Mesendoderm (in vitro differentiated cells): ENCODE results near the gene ATOH8.

ENCODE experiments used
- DNase-seq: peaks from one replicate; pipeline ENCODE4 v3.0.0; 2013
- H2AK5ac ChIP-seq: 2 replicates; pipeline ENCODE4 v1.6.1; 2013; ENCODE audit warnings: low read length, inconsistent platforms
- H2BK120ac ChIP-seq: 2 replicates; pipeline ENCODE4 v1.6.1; 2013; ENCODE audit warnings: low read depth, mild to moderate bottlenecking, low read length, moderate library complexity, mixed read lengths
- H2BK15ac ChIP-seq: replicated peaks from 2 replicates; pipeline ENCODE4 v1.6.1; 2013; ENCODE audit warnings: low read depth, mild to moderate bottlenecking, moderate library complexity
- H2BK5ac ChIP-seq: 2 replicates; pipeline ENCODE4 v1.6.1; 2013; ENCODE audit warnings: low read length, inconsistent platforms
- H3K18ac ChIP-seq: 2 replicates; pipeline ENCODE4 v1.6.1; 2013; ENCODE audit warnings: mild to moderate bottlenecking, low read length, mixed read lengths
- H3K23ac ChIP-seq: one replicate; pipeline ENCODE4 v1.6.1; 2013; ENCODE audit warnings: low read length
- H3K27ac ChIP-seq: 2 replicates; pipeline ENCODE4 v1.5.1; 2013; ENCODE audit warnings: low read depth, mild to moderate bottlenecking, inconsistent platforms, low read length, moderate library complexity
- H3K27me3 ChIP-seq: 2 replicates; pipeline ENCODE4 v1.6.1; 2013; ENCODE audit warnings: low read length, control low read depth, mild to moderate bottlenecking, inconsistent platforms; ENCODE audit not compliant: insufficient read depth, poor library complexity
- H3K36me3 ChIP-seq: 2 replicates; pipeline ENCODE4 v1.6.1; 2013; ENCODE audit warnings: low read length, inconsistent platforms; ENCODE audit not compliant: control insufficient read depth, insufficient read depth
- H3K4ac ChIP-seq: one replicate; pipeline ENCODE4 v1.6.1; 2013; ENCODE audit warnings: low read depth, mild to moderate bottlenecking, low read length, moderate library complexity
- H3K4me1 ChIP-seq: 2 replicates; pipeline ENCODE4 v1.6.1; 2013; ENCODE audit warnings: low read depth, low read length, inconsistent platforms; ENCODE audit not compliant: control insufficient read depth
- H3K4me2 ChIP-seq: 2 replicates; pipeline ENCODE4 v1.6.1; 2013; ENCODE audit warnings: low read length
- H3K4me3 ChIP-seq: 2 replicates; pipeline ENCODE4 v1.5.1; 2013; ENCODE audit warnings: mild to moderate bottlenecking, low read length
- H3K56ac ChIP-seq: one replicate; pipeline ENCODE4 v1.6.1; 2013; ENCODE audit warnings: low read length
- H3K79me1 ChIP-seq: 2 replicates; pipeline ENCODE4 v1.6.1; 2013; ENCODE audit warnings: low read length, inconsistent platforms
- H3K79me2 ChIP-seq: 2 replicates; pipeline ENCODE4 v1.6.1; 2013; ENCODE audit warnings: mild to moderate bottlenecking, low read length; ENCODE audit not compliant: control insufficient read depth, insufficient read depth
- H3K9ac ChIP-seq: 2 replicates; pipeline ENCODE4 v1.6.1; 2013; ENCODE audit warnings: low read length, inconsistent platforms
- H4K5ac ChIP-seq: one replicate; pipeline ENCODE4 v1.6.1; 2013; ENCODE audit warnings: low read length
- H4K8ac ChIP-seq: one replicate; pipeline ENCODE4 v1.6.1; 2013; ENCODE audit warnings: low read depth, mild to moderate bottlenecking, control low read depth, low read length, moderate library complexity
- WGBS: extraction: QIAGEN DNeasy Blood & Tissue Kit; methylation state at CpG from one replicate; pipeline ENCODE4 v1.1.7; 2013; ENCODE audit warnings: low lambda C conversion rate, missing lambda C conversion rate; ENCODE audit not compliant: insufficient coverage; ENCODE audit errors: extremely low coverage; 5-methylcytosine and 5-hydroxymethylcytosine counted together

The ATOH8 gene

DNA sequence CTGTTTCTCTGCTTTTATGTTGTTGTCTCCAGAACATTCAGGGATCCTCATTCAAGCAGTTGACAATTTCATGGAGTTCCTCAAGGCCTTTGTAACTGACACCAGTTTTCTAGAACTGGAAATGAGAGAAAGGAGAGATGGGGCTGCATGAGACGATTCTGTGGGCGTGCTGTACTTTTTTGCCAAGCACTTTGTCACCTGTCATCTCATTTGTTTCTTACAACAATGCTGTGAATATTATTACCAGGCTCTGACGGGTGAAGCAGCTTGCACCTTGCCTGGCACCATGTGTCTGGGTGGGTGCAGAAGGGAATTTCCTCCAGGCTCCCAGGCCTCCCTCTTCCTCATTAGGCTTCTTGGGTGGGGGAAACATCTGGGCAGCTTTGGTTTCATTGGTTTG lies 22.2 kb upstream of the ATOH8 start:
- H3K79me2 ChIP-seq = no peaks in the 10 kb centered on the region
- no peak overlapping the region for H3K4me3 ChIP-seq
- no peak overlapping the region for H3K9ac ChIP-seq
- no peak overlapping the region for H3K4ac ChIP-seq
- H3K4me2 ChIP-seq = no peak overlapping the region
- no peak overlapping the region for H4K8ac ChIP-seq
- no peak overlapping the region for H2BK5ac ChIP-seq
- no peak overlapping the region for H4K5ac ChIP-seq
- no peaks in the 10 kb centered on the region for H3K27me3 ChIP-seq
- no peak for DNase-seq
- H3K36me3 ChIP-seq = no peaks in the 10 kb centered on the region
- H3K18ac ChIP-seq = no peak overlapping the region
- H3K56ac ChIP-seq = no peak overlapping the region
- H3K27ac ChIP-seq = no peak overlapping the region
- WGBS = no CpG with 5 or more reads among the region's 3 CpGs
- no peaks in the 10 kb centered on the region for H3K4me1 ChIP-seq
- no peak overlapping the region for H2AK5ac ChIP-seq
- no peak overlapping the region for H2BK15ac ChIP-seq
- no peaks in the 10 kb centered on the region for H3K79me1 ChIP-seq
- H2BK120ac ChIP-seq = no peak overlapping the region
- no peak overlapping the region for H3K23ac ChIP-seq

DNA sequence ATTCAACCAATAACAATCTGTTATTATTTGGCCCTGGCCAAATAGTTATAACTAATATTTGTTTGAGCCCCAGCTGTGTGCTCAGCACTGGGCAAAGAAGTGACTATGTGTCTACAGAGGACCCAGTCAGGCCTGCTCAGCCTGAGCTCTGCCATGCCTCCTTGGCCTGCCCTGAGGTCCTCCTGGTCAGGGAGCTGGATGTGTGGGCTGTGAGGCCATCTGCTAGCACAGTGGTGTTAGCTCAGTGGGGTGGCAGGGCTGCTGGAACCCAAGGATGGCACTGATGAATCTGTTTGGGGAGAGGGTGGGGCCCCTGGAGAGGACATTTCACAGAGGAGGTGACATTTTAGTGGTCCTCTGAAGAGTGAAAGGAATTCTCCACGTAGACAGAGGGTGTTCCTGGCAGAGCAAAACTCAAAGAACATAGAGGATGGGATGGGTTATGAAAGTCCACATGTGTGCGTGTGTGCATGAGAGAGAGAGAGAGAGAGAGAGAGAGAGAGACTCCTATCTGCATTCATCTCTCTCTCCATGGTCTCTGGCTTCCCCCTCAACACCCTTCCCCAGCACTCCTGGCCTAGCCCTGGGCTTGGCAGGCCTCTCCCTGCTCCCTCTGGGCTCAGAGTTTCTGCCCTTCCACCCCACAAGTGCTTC lies 21.2 kb upstream of the ATOH8 start:
- Histone ChIP-seq H3K56ac (no peak overlapping the region), H3K36me3 (no peaks in the 10 kb centered on the region), H3K4ac (no peak overlapping the region), H4K5ac (no peak overlapping the region), H3K9ac (no peak overlapping the region), H3K27ac (no peak overlapping the region), H3K79me1 (no peaks in the 10 kb centered on the region), H3K23ac (no peak overlapping the region), H3K4me1 (no peaks in the 10 kb centered on the region), H3K4me2 (no peak overlapping the region), H2BK15ac (no peak overlapping the region), H3K4me3 (no peak overlapping the region), H3K18ac (no peak overlapping the region), H4K8ac (no peak overlapping the region), H2BK5ac (no peak overlapping the region), H3K27me3 (no peaks in the 10 kb centered on the region), H2AK5ac (no peak overlapping the region), H2BK120ac (no peak overlapping the region), H3K79me2 (no peaks in the 10 kb centered on the region)
- no peak for DNase-seq
- no CpG with 5 or more reads among the region's 2 CpGs for WGBS

DNA sequence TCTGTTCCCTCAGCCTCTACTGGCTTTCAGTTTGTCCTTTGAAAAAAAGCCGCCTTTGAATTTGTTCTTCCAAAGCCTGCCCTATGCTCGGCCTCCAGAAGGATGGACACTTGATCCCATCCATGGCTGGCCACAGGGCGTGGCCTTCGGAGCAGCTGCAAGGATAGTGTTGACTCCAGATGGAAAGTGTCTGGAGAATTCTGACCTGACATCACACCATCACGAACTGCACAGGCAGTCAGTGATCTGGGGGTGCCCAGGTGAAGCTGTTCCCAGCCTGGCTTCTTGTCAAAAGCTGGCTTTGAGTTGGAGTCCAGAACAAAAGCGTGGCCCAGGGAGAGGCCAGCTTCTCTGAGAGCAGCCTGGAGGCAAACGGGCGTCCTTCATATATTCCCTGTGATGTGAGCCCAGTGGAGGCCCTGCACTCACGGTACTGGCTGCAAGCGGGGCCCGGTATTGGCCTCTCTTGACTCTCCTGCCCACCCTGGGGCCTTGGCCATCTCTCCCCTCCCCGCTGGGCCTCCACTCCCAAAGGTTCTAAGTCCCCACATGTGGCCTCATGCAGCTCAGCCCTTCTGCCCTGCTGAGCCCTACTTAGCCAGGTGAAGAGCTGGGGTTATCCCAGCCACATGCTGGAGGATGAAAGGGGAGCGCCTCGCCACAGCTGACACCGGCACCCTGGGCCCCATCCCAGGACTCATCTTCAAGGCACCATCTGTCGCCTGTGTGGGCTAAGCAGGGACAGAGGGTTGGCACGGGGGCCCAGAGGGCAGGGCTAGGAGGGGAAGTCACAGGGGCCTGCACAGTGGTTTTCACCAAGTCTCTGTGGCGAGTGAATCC lies 20.4 kb upstream of the ATOH8 start:
- Histone ChIP-seq H3K79me2 (no peaks in the 10 kb centered on the region), H3K56ac (no peak overlapping the region), H4K8ac (no peak overlapping the region), H3K27me3 (no peaks in the 10 kb centered on the region), H3K79me1 (no peaks in the 10 kb centered on the region), H4K5ac (no peak overlapping the region), H2BK120ac (no peak overlapping the region), H2BK15ac (no peak overlapping the region), H3K36me3 (no peaks in the 10 kb centered on the region), H2AK5ac (no peak overlapping the region), H3K27ac (no peak overlapping the region), H3K4me3 (no peak overlapping the region), H3K18ac (no peak overlapping the region), H3K4me1 (no peaks in the 10 kb centered on the region), H3K9ac (no peak overlapping the region), H3K4me2 (no peak overlapping the region), H3K23ac (no peak overlapping the region), H2BK5ac (no peak overlapping the region), H3K4ac (no peak overlapping the region)
- WGBS = no CpG with 5 or more reads among the region's 18 CpGs
- no peak for DNase-seq

DNA sequence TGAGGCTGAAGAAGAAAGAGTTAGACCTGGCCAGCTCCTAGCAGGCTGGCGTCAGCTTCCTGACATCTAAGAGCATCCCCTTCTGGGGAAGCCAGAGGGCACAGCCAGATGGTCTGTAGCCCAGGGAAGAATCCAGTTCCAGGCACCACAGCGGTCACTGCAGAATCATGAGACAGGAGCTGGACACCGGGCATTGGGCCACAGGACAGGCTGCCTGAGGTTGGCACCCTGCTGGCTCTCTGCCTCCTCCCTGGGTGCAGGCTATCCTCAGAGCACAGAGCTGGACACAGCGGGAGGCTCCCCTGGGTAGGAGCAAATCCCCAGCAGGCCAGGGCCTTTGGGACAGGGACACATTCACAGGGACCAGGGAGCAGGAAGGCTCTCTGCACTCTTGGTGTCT lies 19.8 kb upstream of the ATOH8 start:
- Histone ChIP-seq H2BK15ac (no peak overlapping the region), H3K79me2 (no peaks in the 10 kb centered on the region), H2BK5ac (no peak overlapping the region), H2BK120ac (no peak overlapping the region), H3K27ac (no peak overlapping the region), H3K4me2 (no peak overlapping the region), H3K27me3 (no peaks in the 10 kb centered on the region), H3K23ac (no peak overlapping the region), H2AK5ac (no peak overlapping the region), H3K9ac (no peak overlapping the region), H3K4ac (no peak overlapping the region), H3K36me3 (no peaks in the 10 kb centered on the region), H4K8ac (no peak overlapping the region), H3K79me1 (no peaks in the 10 kb centered on the region), H3K4me1 (no peaks in the 10 kb centered on the region), H3K56ac (no peak overlapping the region), H3K18ac (no peak overlapping the region), H4K5ac (no peak overlapping the region), H3K4me3 (no peak overlapping the region)
- no peak for DNase-seq
- no CpG with 5 or more reads among the region's 4 CpGs for WGBS

DNA sequence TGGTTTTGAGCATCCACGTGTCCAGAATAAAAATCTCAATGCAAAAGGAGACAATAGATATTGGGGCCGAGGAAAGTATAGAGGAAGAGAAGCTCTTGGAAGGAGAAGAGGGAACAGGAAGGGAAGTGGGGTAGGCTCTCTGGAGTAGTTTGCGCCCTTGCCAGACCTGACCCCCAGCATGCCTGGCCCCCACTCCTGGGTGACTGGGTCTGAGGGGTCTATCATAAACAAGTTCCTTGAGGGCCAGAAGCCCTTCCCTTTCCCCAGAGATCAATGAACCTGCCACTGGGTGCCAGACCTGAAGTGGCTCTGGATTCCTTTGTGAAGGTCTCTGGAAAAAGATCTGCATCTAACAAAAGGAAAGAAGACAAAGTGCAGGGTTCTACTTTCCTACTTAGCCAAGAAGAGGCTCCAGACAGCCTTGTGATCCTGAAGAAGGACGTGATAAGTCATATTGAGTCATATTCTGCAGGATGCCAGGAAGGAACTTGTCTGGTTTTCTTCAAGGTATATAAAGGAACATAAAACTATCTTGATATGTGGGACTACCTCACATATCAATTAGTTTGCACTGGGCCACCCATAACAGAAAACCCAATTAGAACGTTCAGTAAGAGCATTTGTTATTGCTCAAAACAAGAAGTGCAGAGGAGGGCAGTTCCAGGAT lies 18.7 kb upstream of the ATOH8 start:
- no peak overlapping the region for H4K5ac ChIP-seq
- H3K4me1 ChIP-seq = no peaks in the 10 kb centered on the region
- no peak overlapping the region for H2BK5ac ChIP-seq
- H3K23ac ChIP-seq = no peak overlapping the region
- H3K79me1 ChIP-seq = no peaks in the 10 kb centered on the region
- no peak overlapping the region for H3K4me2 ChIP-seq
- no peak overlapping the region for H3K4me3 ChIP-seq
- no peak overlapping the region for H3K56ac ChIP-seq
- H3K9ac ChIP-seq = no peak overlapping the region
- H3K27me3 ChIP-seq = no peaks in the 10 kb centered on the region
- WGBS = no CpG with 5 or more reads among the region's 5 CpGs
- DNase-seq = no peak
- no peaks in the 10 kb centered on the region for H3K79me2 ChIP-seq
- H3K4ac ChIP-seq = no peak overlapping the region
- H3K27ac ChIP-seq = no peak overlapping the region
- H2BK15ac ChIP-seq = no peak overlapping the region
- no peak overlapping the region for H2AK5ac ChIP-seq
- no peak overlapping the region for H4K8ac ChIP-seq
- H2BK120ac ChIP-seq = no peak overlapping the region
- no peak overlapping the region for H3K18ac ChIP-seq
- no peaks in the 10 kb centered on the region for H3K36me3 ChIP-seq
